HCT116 (cell line): ENCODE results near the gene FSIP1. TPM values are rescaled to one million over a fixed set of nuclear protein-coding genes. Genes with fewer than 3 reads are reported as not detected.

Experiments
- ATAC-seq: fragments of 200-7000 bp; cut with Tn5 transposase; 2 replicates; pipeline ENCODE4 v1.9.1; 2020; ENCODE audit warnings: mild to moderate bottlenecking, moderate library complexity
- BruUV-seq: library from RNA; stranded (reverse); fragments of 400-500 nt; replicated peaks from 2 replicates; lab custom pipeline; 2021; lab: Mats Ljungman, UMichigan
- CTCF ChIA-PET: fragments of 300-600 bp; sonication (Branson Sonifier 250); formaldehyde crosslinking; loops from one replicate; lab custom pipeline; 2021; ENCODE audit warnings: antibody characterized with exemption; lab: Charles Lee
- POLR2A ChIA-PET: fragments of 300-600, 350-600 bp; sonication (Branson Sonifier 250); formaldehyde crosslinking; loops from one replicate; lab custom pipeline; 2021; ENCODE audit warnings: antibody characterized with exemption; lab: Charles Lee
- RAD21 ChIA-PET, 2 experiments: fragments of 300-600 bp; sonication (Branson Sonifier 250); formaldehyde crosslinking; loops; one replicate each; lab custom pipeline; 2023; ENCODE audit warnings: low total read pairs in 2 of 2; ENCODE audit not compliant: uncharacterized antibody in 2 of 2, unreplicated experiment in 2 of 2, low non-redundant PET in 1 of 2; lab: Charles Lee
- DNase-seq: peaks from one replicate; pipeline ENCODE4 v3.0.0-alpha.2; 2010; ENCODE audit warnings: low read depth, low spot score
- H2AFZ ChIP-seq: fragments of 200-600 bp; shearing (Covaris generic), sonication (generic); 2 replicates; pipeline ENCODE4 v1.6.1; 2017; ENCODE audit warnings: low read depth, mixed run types, mixed read lengths, antibody characterized with exemption, low read length; ENCODE audit not compliant: poor library complexity, severe bottlenecking
- H3K27ac ChIP-seq: 2 replicates; pipeline ENCODE4 v1.5.1; 2012; ENCODE audit warnings: low read depth, low read length
- H3K27me3 ChIP-seq: fragments of 200-600 bp; sonication (generic); 2 replicates; pipeline ENCODE4 v1.6.1; 2016; ENCODE audit warnings: mixed run types, low read length, mixed read lengths; ENCODE audit not compliant: insufficient read depth
- H3K36me3 ChIP-seq, 2 experiments: fragments of 200-500 bp in 1 of 2; fragments of 200-600 bp in 1 of 2; sonication (Bioruptor generic) in 1 of 2; sonication (generic) in 1 of 2; 2 replicates each; pipeline versions ENCODE4 v1.5.1 to v1.6.1; 2014 to 2016; ENCODE audit warnings: low read length in 2 of 2, inconsistent platforms in 1 of 2, mixed read lengths in 1 of 2, mixed run types in 1 of 2; ENCODE audit not compliant: insufficient read depth in 2 of 2, control insufficient read depth in 1 of 2
- H3K4me1 ChIP-seq, 2 experiments: fragments of 200-600 bp in 1 of 2; sonication (generic) in 1 of 2; 2 replicates each; pipeline versions ENCODE4 v1.5.1 to v1.6.1; 2012 to 2017; ENCODE audit warnings: low read length in 2 of 2, inconsistent platforms in 1 of 2, mild to moderate bottlenecking in 1 of 2, mixed read lengths in 1 of 2, mixed run types in 1 of 2, moderate library complexity in 1 of 2; ENCODE audit not compliant: insufficient read depth in 2 of 2, control insufficient read depth in 1 of 2
- H3K4me2 ChIP-seq: fragments of 200-600 bp; sonication (generic); 2 replicates; pipeline ENCODE4 v1.6.1; 2017; ENCODE audit warnings: mixed run types, low read length, mixed read lengths
- H3K4me3 ChIP-seq, 2 experiments: fragments of 200-600 bp in 1 of 2; sonication (generic) in 1 of 2; replicated peaks in 1 of 2; 2 replicates each; pipeline ENCODE4 v1.5.1; 2011 to 2016; ENCODE audit warnings: low read length in 2 of 2, control low read depth in 1 of 2, low read depth in 1 of 2, mild to moderate bottlenecking in 1 of 2, mixed read lengths in 1 of 2, mixed run types in 1 of 2
- H3K79me2 ChIP-seq: fragments of 200-600 bp; sonication (generic); 2 replicates; pipeline ENCODE4 v1.6.1; 2017; ENCODE audit warnings: mild to moderate bottlenecking, mixed run types, low read length, moderate library complexity, mixed read lengths; ENCODE audit not compliant: insufficient read depth
- H3K9ac ChIP-seq: fragments of 200-600 bp; sonication (generic); 2 replicates; pipeline ENCODE4 v1.6.1; 2016; ENCODE audit warnings: low read length, mixed read lengths
- H3K9me2 ChIP-seq: fragments of 200-600 bp; sonication (generic), shearing (Covaris generic); 2 replicates; pipeline ENCODE4 v1.6.1; 2017; ENCODE audit warnings: mixed run types, mild to moderate bottlenecking, moderate library complexity; ENCODE audit not compliant: insufficient read depth
- H3K9me3 ChIP-seq, 2 experiments: fragments of 200-500 bp in 1 of 2; fragments of 200-600 bp in 1 of 2; sonication (Bioruptor generic) in 1 of 2; sonication (generic) in 1 of 2; 2 replicates each; pipeline ENCODE4 v1.6.1; 2014 to 2017; ENCODE audit warnings: low read length in 2 of 2, mixed read lengths in 2 of 2, inconsistent platforms in 1 of 2, low read depth in 1 of 2, mild to moderate bottlenecking in 1 of 2, mixed run types in 1 of 2, moderate library complexity in 1 of 2; ENCODE audit not compliant: control insufficient read depth in 1 of 2, insufficient read depth in 1 of 2
- H4K20me1 ChIP-seq: fragments of 200-600 bp; sonication (generic), shearing (Covaris generic); 2 replicates; pipeline ENCODE4 v1.6.1; 2017; ENCODE audit warnings: mixed run types, mild to moderate bottlenecking, moderate library complexity; ENCODE audit not compliant: insufficient read depth
- CBX3 ChIP-seq: IDR thresholded peaks from 2 replicates; pipeline ENCODE4 v1.6.1; 2012; ENCODE audit warnings: low read depth
- CEBPB ChIP-seq: IDR thresholded peaks from 2 replicates; pipeline ENCODE4 v1.6.1; 2012; ENCODE audit warnings: low read depth
- EGR1 ChIP-seq: IDR thresholded peaks from 2 replicates; pipeline ENCODE4 v1.6.1; 2012; ENCODE audit warnings: low read depth
- ELF1 ChIP-seq: IDR thresholded peaks from 2 replicates; pipeline ENCODE4 v1.6.1; 2012; ENCODE audit warnings: low read depth, borderline replicate concordance
- EZH2 ChIP-seq: fragments of 200-600 bp; sonication (generic); IDR thresholded peaks from 2 replicates; pipeline ENCODE4 v1.6.1; 2017; ENCODE audit warnings: antibody characterized with exemption, mixed run types
- EZH2phosphoT487 ChIP-seq: fragments of 200-600 bp; IDR thresholded peaks from 2 replicates; pipeline ENCODE4 v1.6.1; 2018; ENCODE audit warnings: antibody characterized with exemption, borderline replicate concordance
- FOSL1 ChIP-seq: IDR thresholded peaks from 2 replicates; pipeline ENCODE4 v1.6.1; 2012; ENCODE audit warnings: low read depth
- JUND ChIP-seq: IDR thresholded peaks from 2 replicates; pipeline ENCODE4 v1.6.1; 2012
- POLR2AphosphoS5 ChIP-seq: IDR thresholded peaks from 2 replicates; pipeline ENCODE4 v1.6.1; 2011; ENCODE audit warnings: mild to moderate bottlenecking, low read depth, low read length, moderate library complexity
- RAD21 ChIP-seq: IDR thresholded peaks from 2 replicates; pipeline ENCODE4 v1.6.1; 2012; ENCODE audit warnings: low read depth, mild to moderate bottlenecking
- SIN3A ChIP-seq: IDR thresholded peaks from 2 replicates; pipeline ENCODE4 v1.6.1; 2012; ENCODE audit warnings: low read depth
- SP1 ChIP-seq: IDR thresholded peaks from 2 replicates; pipeline ENCODE4 v1.6.1; 2012; ENCODE audit warnings: low read depth
- SRF ChIP-seq: IDR thresholded peaks from 2 replicates; pipeline ENCODE4 v1.6.1; 2012; ENCODE audit warnings: low read depth
- YY1 ChIP-seq: IDR thresholded peaks from 2 replicates; pipeline ENCODE4 v1.6.1; 2011; ENCODE audit warnings: low read length, low read depth, moderate library complexity, mild to moderate bottlenecking; ENCODE audit not compliant: insufficient replicate concordance; ENCODE audit errors: extremely low read depth
- ZFX ChIP-seq: fragments of 450-650 bp; IDR thresholded peaks from 2 replicates; pipeline ENCODE4 v1.6.1; 2017
- intact Hi-C: fragments of 100-400 bp; cut with micrococcal nuclease; formaldehyde crosslinking; loops from 2 replicates; pipeline ENCODE4 v1.10.0; 2022
- total RNA-seq: library from RNA; stranded (reverse); gene quantifications from one replicate; pipeline ENCODE4 v1.2.1, GENCODE V29; 2021; ENCODE audit not compliant: unreplicated experiment
- TF ChIP-seq, protein P1 (sequence below), 3 experiments: fragments of 200-600 bp in 1 of 3; sonication (generic) in 1 of 3; IDR thresholded peaks in 2 of 3; conservative IDR thresholded peaks in 1 of 3; 2 replicates each; pipeline ENCODE4 v1.5.1; 2012 to 2017; ENCODE audit warnings: low read depth in 2 of 3, low read length in 2 of 3, antibody characterized with exemption in 1 of 3, borderline replicate concordance in 1 of 3, control low read depth in 1 of 3, mild to moderate bottlenecking in 1 of 3, mixed read lengths in 1 of 3, mixed run types in 1 of 3, moderate library complexity in 1 of 3; ENCODE audit not compliant: insufficient read depth in 1 of 3
- TF ChIP-seq, protein P2 (sequence below): IDR thresholded peaks from 2 replicates; pipeline ENCODE4 v1.6.1; 2011; ENCODE audit warnings: mild to moderate bottlenecking, low read length, moderate library complexity; ENCODE audit not compliant: insufficient replicate concordance; ENCODE audit errors: extremely low read depth
- TF ChIP-seq, protein P3 (sequence below): IDR thresholded peaks from 2 replicates; pipeline ENCODE4 v1.6.1; 2012
- TF ChIP-seq, protein P4 (sequence below): IDR thresholded peaks from 2 replicates; pipeline ENCODE4 v1.6.1; 2012

The FSIP1 gene
- total RNA-seq, 1 experiment from 2014 or later = 0.42 TPM

DNA sequence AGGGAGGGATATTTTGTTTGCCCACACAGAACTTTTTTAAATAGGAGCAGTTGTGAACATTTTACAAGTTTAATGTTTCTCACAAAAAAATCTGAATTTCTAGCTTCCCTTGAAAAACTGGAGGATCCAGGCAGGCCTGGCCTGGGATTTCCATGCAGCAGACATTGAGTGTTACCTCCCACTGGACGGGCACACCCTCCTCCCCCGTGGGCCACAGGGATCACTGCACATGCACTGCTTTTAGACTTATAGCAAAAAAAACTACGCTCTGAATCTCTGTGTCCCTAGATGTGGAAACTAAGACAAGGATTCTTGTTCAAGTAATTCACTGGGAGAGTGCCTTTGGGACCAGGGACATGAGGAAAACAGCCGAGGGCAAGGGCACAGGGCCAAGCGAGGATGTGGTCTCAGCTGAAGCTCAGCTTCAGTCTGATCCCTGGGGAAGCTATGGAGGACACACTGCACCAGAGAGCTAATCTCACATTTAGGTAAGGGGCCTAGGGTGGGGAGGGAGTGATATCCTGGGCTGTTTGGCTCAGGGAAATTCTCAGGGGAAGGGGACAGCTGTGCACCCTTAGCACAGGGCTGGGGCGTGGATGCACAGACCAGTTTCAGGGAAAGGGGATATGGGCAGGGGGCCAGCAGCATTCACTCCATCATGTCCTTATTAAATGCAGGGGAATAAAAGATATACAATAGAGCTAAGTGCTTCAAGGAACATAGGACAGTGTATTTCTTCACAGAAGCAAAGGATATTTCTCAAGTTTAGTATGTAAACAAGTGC, 46.0 kb downstream of the FSIP1 start:
- Histone ChIP-seq H3K27ac (no peak overlapping the region), H3K36me3 (no peaks in the 10 kb centered on the region), H2AFZ (no peak overlapping the region), H3K79me2 (no peaks in the 10 kb centered on the region), H3K9me3 (no peaks in the 10 kb centered on the region), H3K9ac (no peak overlapping the region), H3K4me2 (no peak overlapping the region), H3K9me2 (no peaks in the 10 kb centered on the region), H3K4me3 (no peak overlapping the region), H3K27me3 (no peaks in the 10 kb centered on the region), H4K20me1 (no peaks in the 10 kb centered on the region), H3K4me1 (no peaks in the 10 kb centered on the region)
- POLR2A ChIA-PET = no interaction called here
- intact Hi-C loops = no loop called here
- CTCF ChIA-PET = interaction anchor here (2.4 kb wide), 1 partner anchor 21 kb away, joined by 9 read pairs; no protein-coding TSS in a partner anchor
- TF ChIP-seq, protein P1, sequence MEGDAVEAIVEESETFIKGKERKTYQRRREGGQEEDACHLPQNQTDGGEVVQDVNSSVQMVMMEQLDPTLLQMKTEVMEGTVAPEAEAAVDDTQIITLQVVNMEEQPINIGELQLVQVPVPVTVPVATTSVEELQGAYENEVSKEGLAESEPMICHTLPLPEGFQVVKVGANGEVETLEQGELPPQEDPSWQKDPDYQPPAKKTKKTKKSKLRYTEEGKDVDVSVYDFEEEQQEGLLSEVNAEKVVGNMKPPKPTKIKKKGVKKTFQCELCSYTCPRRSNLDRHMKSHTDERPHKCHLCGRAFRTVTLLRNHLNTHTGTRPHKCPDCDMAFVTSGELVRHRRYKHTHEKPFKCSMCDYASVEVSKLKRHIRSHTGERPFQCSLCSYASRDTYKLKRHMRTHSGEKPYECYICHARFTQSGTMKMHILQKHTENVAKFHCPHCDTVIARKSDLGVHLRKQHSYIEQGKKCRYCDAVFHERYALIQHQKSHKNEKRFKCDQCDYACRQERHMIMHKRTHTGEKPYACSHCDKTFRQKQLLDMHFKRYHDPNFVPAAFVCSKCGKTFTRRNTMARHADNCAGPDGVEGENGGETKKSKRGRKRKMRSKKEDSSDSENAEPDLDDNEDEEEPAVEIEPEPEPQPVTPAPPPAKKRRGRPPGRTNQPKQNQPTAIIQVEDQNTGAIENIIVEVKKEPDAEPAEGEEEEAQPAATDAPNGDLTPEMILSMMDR (IDR thresholded peaks at IDR 0.05 in 2 of 3, conservative IDR thresholded peaks at IDR 0.05 in 1 of 3; ENCODE audit: borderline replicate concordance in 1 of 3, insufficient read depth in 1 of 3, low read depth in 2 of 3, low read length in 2 of 3) = no peak
- TF ChIP-seq POLR2AphosphoS5 (no peak), SIN3A (no peak), FOSL1 (no peak), CBX3 (no peak), SP1 (no peak), ELF1 (no peak), CEBPB (no peak), SRF (no peak), EZH2 (no peak), YY1 (no peak), ZFX (no peak), JUND (no peak), EGR1 (no peak), RAD21 (no peak), EZH2phosphoT487 (no peak)
- TF ChIP-seq, protein P2, sequence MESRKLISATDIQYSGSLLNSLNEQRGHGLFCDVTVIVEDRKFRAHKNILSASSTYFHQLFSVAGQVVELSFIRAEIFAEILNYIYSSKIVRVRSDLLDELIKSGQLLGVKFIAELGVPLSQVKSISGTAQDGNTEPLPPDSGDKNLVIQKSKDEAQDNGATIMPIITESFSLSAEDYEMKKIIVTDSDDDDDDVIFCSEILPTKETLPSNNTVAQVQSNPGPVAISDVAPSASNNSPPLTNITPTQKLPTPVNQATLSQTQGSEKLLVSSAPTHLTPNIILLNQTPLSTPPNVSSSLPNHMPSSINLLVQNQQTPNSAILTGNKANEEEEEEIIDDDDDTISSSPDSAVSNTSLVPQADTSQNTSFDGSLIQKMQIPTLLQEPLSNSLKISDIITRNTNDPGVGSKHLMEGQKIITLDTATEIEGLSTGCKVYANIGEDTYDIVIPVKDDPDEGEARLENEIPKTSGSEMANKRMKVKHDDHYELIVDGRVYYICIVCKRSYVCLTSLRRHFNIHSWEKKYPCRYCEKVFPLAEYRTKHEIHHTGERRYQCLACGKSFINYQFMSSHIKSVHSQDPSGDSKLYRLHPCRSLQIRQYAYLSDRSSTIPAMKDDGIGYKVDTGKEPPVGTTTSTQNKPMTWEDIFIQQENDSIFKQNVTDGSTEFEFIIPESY = no peak
- TF ChIP-seq, protein P3, sequence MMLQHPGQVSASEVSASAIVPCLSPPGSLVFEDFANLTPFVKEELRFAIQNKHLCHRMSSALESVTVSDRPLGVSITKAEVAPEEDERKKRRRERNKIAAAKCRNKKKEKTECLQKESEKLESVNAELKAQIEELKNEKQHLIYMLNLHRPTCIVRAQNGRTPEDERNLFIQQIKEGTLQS = no peak
- TF ChIP-seq, protein P4, sequence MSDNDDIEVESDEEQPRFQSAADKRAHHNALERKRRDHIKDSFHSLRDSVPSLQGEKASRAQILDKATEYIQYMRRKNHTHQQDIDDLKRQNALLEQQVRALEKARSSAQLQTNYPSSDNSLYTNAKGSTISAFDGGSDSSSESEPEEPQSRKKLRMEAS = no peak
- DNase-seq (no peak), ATAC-seq (no peak)
- no TSS peak for BruUV-seq
- RAD21 ChIA-PET = no interaction called here
